Caco-2 (cell line): Measurements from ENCODE around the gene RNF186. TPM values are rescaled to one million over a fixed set of nuclear protein-coding genes. Genes with fewer than 3 reads are reported as not detected.

ENCODE experiments used
- BruUV-seq: library from RNA; stranded (reverse); fragments of 400-500 nt; replicated peaks from 2 replicates; lab custom pipeline; 2021; lab: Mats Ljungman, UMichigan
- CTCF ChIA-PET: fragments of 300-600 bp; sonication (Branson Sonifier 250); formaldehyde crosslinking; loops from one replicate; lab custom pipeline; 2022; ENCODE audit warnings: antibody characterized with exemption; lab: Charles Lee
- POLR2A ChIA-PET: fragments of 300-600 bp; sonication (Branson Sonifier 250); formaldehyde crosslinking; loops from one replicate; lab custom pipeline; 2022; ENCODE audit warnings: antibody characterized with exemption; lab: Charles Lee
- DNase-seq, 2 experiments: peaks; one replicate each; pipeline versions ENCODE4 v3.0.0 to v3.0.0-alpha.2; 2020 to 2022
- H3K27me3 ChIP-seq: replicated peaks from 2 replicates; pipeline ENCODE4 v1.6.0; 2011; ENCODE audit warnings: low read length; ENCODE audit not compliant: control insufficient read depth, insufficient read depth
- H3K36me3 ChIP-seq: 2 replicates; pipeline ENCODE4 v1.5.1; 2011; ENCODE audit warnings: low read length; ENCODE audit not compliant: control insufficient read depth, insufficient read depth
- H3K4me1 ChIP-seq: fragments of 250-450 bp; sonication (Bioruptor Pico); 2 replicates; pipeline ENCODE4 v1.5.1; 2020; ENCODE audit warnings: mild to moderate bottlenecking
- H3K4me3 ChIP-seq: 2 replicates; pipeline ENCODE4 v1.5.1; 2011; ENCODE audit warnings: low read depth, mild to moderate bottlenecking, control low read depth, low read length
- H3K9me3 ChIP-seq: fragments of 250-450 bp; sonication (Bioruptor Pico); 2 replicates; pipeline ENCODE4 v1.5.1; 2020; ENCODE audit warnings: mild to moderate bottlenecking, moderate library complexity
- H3K27ac Mint-ChIP-seq: one replicate; pipeline ENCODE4 v1.8.0; 2022; ENCODE audit warnings: mixed read lengths; ENCODE audit not compliant: unreplicated experiment
- H3K27me3 Mint-ChIP-seq: one replicate; pipeline ENCODE4 v1.8.0; 2022; ENCODE audit warnings: mixed read lengths; ENCODE audit not compliant: insufficient read depth, unreplicated experiment
- H3K36me3 Mint-ChIP-seq: one replicate; pipeline ENCODE4 v1.8.0; 2022; ENCODE audit warnings: mild to moderate bottlenecking, mixed read lengths; ENCODE audit not compliant: insufficient read depth, unreplicated experiment
- H3K4me1 Mint-ChIP-seq: one replicate; pipeline ENCODE4 v1.8.0; 2022; ENCODE audit warnings: low read depth, mixed read lengths; ENCODE audit not compliant: unreplicated experiment
- H3K4me3 Mint-ChIP-seq: one replicate; pipeline ENCODE4 v1.8.0; 2022; ENCODE audit warnings: mild to moderate bottlenecking, moderate library complexity, mixed read lengths; ENCODE audit not compliant: unreplicated experiment
- H3K9me3 Mint-ChIP-seq: one replicate; pipeline ENCODE4 v1.8.0; 2022; ENCODE audit warnings: mixed read lengths; ENCODE audit not compliant: unreplicated experiment
- CTCF ChIP-seq, 2 experiments: fragments of 200-600 bp in 1 of 2; IDR thresholded peaks; 1 replicate in 1 of 2; 2 replicates in 1 of 2; pipeline versions ENCODE4 v1.5.1 to v1.8.0; 2011 to 2022; ENCODE audit warnings: antibody characterized with exemption in 1 of 2, control low read depth in 1 of 2, inconsistent platforms in 1 of 2, low read depth in 1 of 2, low read length in 1 of 2, mild to moderate bottlenecking in 1 of 2, moderate library complexity in 1 of 2; ENCODE audit not compliant: insufficient read depth in 1 of 2, severe bottlenecking in 1 of 2, unreplicated experiment in 1 of 2
- intact Hi-C: fragments of 100-400 bp; cut with micrococcal nuclease; formaldehyde crosslinking; loops from one replicate; pipeline ENCODE4 v1.10.0; 2022; ENCODE audit not compliant: unreplicated experiment
- total RNA-seq: library from RNA; stranded (reverse); gene quantifications from 2 replicates; pipeline ENCODE4 v1.2.3, GENCODE V29; 2022

The RNF186 gene
- total RNA-seq, 1 experiment from 2014 or later: not detected

- no peak for DNase-seq
- no peaks in the 10 kb centered on the region for H3K27me3 ChIP-seq
- POLR2A ChIA-PET: no interaction called here
- peaks cover 12% of the 10 kb centered on the region for H3K4me1 Mint-ChIP-seq
- no peaks in the 10 kb centered on the region for H3K36me3 ChIP-seq
- no peak overlapping the region for H3K4me3 ChIP-seq
- H3K9me3 ChIP-seq: peaks cover 13% of the 10 kb centered on the region
- TF ChIP-seq CTCF (IDR thresholded peaks at IDR 0.05; ENCODE audit: insufficient read depth in 1 of 2, low read depth in 1 of 2, low read length in 1 of 2, severe bottlenecking in 1 of 2, unreplicated experiment in 1 of 2): no peak
- no peaks in the 10 kb centered on the region for H3K27me3 Mint-ChIP-seq
- CTCF ChIA-PET: no interaction called here
- no peak overlapping the region for H3K27ac Mint-ChIP-seq
- intact Hi-C loops: loop anchor here (10.0 kb wide), 1 partner anchor 45 kb away; the partner anchor contains the start of gene RNF186
- peaks cover 15% of the 10 kb centered on the region for H3K9me3 Mint-ChIP-seq
- H3K36me3 Mint-ChIP-seq: peaks cover 11% of the 10 kb centered on the region
- BruUV-seq: no TSS peak
- no peak overlapping the region for H3K4me3 Mint-ChIP-seq
- H3K4me1 ChIP-seq: peaks cover 36% of the 10 kb centered on the region
These were observed 44.8 kb upstream of the RNF186 start for GRCh38 chr1:19859876-19860275.

- Mint-ChIP-seq H3K27me3 (no peaks in the 10 kb centered on the region), H3K4me1 (peaks cover 8% of the 10 kb centered on the region), H3K9me3 (peaks cover 12% of the 10 kb centered on the region), H3K27ac (no peak overlapping the region), H3K36me3 (peaks cover 11% of the 10 kb centered on the region), H3K4me3 (no peak overlapping the region)
- H3K36me3 ChIP-seq: no peaks in the 10 kb centered on the region
- intact Hi-C loops: no loop called here
- no TSS peak for BruUV-seq
- DNase-seq: no peak
- no peak for TF ChIP-seq CTCF (IDR thresholded peaks at IDR 0.05; ENCODE audit: insufficient read depth in 1 of 2, low read depth in 1 of 2, low read length in 1 of 2, severe bottlenecking in 1 of 2, unreplicated experiment in 1 of 2)
- POLR2A ChIA-PET: no interaction called here
- H3K4me1 ChIP-seq: peaks cover 31% of the 10 kb centered on the region
- H3K9me3 ChIP-seq: peaks cover 13% of the 10 kb centered on the region
- H3K27me3 ChIP-seq: no peaks in the 10 kb centered on the region
- CTCF ChIA-PET: no interaction called here
- H3K4me3 ChIP-seq: no peak overlapping the region
These were observed 43.8 kb upstream of the RNF186 start for GRCh38 chr1:19858893-19859292.

- Histone ChIP-seq H3K4me3 (no peak overlapping the region), H3K36me3 (no peaks in the 10 kb centered on the region), H3K4me1 (peaks cover 6% of the 10 kb centered on the region; the same call in 1 of the 2 replicates), H3K9me3 (no peaks in the 10 kb centered on the region), H3K27me3 (no peaks in the 10 kb centered on the region)
- BruUV-seq: no TSS peak
- H3K4me1 Mint-ChIP-seq: no peaks in the 10 kb centered on the region
- DNase-seq: no peak
- H3K4me3 Mint-ChIP-seq: no peak overlapping the region
- POLR2A ChIA-PET: no interaction called here
- intact Hi-C loops: no loop called here
- no peaks in the 10 kb centered on the region for H3K27me3 Mint-ChIP-seq
- no peak for TF ChIP-seq CTCF (IDR thresholded peaks at IDR 0.05; ENCODE audit: insufficient read depth in 1 of 2, low read depth in 1 of 2, low read length in 1 of 2, severe bottlenecking in 1 of 2, unreplicated experiment in 1 of 2)
- H3K9me3 Mint-ChIP-seq: no peaks in the 10 kb centered on the region
- H3K27ac Mint-ChIP-seq: no peak overlapping the region
- H3K36me3 Mint-ChIP-seq: no peaks in the 10 kb centered on the region
- CTCF ChIA-PET: no interaction called here
These were observed 39.8 kb upstream of the RNF186 start for GRCh38 chr1:19854866-19855265.
